ENCODE data around the gene ANXA1.

- no peak for TF ChIP-seq CTCF (conservative IDR thresholded peaks at IDR 0.05; ENCODE audit: low read depth, low read length)
- no peak for TF ChIP-seq EZH2 (IDR thresholded peaks at IDR 0.05; ENCODE audit: low read length, unreplicated experiment)
Observed at GRCh38 chr9:73143711-73144328, 7.8 kb upstream of the ANXA1 start.

All from PC-3 (cell line).